ENCODE results near the gene GPR15LG.

Gene GPR15LG

GRCh38 chr10:84194424-84195043, 20.9 kb downstream of the GPR15LG start, which contains the start of gene CDHR1:
CDHR1 (plus strand) TSS chr10:84194537; CDS start chr10:84194761, 224 bp downstream.
- no peak for DNase-seq

- no peak for DNase-seq
These were observed 21.6 kb downstream of the GPR15LG start for GRCh38 chr10:84195044-84195830.

DNA sequence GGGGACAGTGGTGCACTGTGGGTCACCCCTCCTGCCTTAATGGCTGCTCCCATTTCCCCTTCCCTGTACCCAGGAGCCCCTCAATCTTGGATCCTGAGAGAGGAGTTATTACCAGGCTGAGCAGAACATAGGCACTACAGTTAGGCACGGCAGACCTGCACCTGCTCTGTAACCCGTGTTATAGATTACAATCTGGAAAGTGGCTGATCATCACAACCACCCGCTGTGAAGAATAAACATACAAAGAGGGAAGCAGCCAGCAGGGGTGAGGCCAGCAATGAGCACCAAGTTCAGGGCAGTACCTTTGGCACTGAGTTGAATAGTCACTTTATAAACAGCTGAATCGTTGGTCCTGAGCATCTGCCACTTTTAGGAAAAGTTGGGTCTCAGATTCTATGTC, 22.5 kb downstream of the GPR15LG start:
- no peak for DNase-seq

DNA sequence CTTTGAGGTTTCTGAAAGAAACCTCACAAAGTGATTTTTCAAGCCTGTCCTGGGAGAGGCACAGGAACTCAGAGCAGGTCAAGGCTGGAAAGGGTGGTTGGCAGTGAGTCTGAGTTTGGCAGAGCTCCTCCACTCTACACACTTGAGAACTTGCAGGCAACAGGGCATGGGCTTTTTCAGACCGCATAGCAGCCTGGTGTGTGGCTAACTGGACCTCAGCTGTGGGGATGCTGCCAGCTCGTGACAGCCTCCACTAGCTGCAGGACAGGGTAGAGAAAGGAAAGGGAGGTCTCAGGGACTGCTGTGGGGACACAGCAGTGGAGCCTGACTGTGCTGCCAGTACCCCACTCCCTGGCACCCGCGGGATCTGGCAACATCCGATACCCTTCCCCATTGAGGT, 23.3 kb downstream of the GPR15LG start:
- no peak for DNase-seq

GRCh38 chr10:84197643-84198042, 24.0 kb downstream of the GPR15LG start:
- DNase-seq = no peak

DNA sequence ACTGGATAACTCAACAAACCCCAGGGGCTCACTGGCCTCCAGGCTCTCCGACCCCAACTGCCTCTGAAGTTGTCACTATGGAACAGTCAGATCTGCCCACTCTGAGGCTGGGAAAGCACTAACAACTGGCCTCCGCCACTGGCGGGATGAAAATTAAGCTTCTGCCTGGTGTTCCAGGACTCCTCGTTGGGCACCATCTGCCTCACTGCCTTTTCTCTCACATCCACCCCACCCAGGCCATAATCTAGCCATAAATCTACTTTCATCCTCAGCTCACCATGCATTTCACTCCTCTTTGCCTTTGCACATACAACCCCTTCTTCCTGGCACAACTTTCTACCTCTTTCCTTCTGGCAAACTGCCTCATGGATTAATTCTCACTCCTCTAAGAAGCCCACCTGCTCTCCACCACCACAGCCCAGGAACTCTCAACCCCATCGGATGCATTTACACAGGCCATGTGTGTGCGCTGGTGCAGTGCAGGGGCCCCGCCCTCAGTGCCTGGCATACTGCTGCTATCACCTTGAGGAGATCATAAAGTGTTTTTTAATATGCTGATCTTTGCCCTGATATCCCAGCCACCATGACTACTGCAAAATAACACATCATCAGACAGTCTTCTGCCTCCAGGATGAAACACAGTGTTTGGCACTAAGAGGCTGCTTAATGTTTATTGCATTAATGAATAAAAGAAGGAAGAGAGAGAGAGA, 24.8 kb downstream of the GPR15LG start:
- no peak for DNase-seq

DNA sequence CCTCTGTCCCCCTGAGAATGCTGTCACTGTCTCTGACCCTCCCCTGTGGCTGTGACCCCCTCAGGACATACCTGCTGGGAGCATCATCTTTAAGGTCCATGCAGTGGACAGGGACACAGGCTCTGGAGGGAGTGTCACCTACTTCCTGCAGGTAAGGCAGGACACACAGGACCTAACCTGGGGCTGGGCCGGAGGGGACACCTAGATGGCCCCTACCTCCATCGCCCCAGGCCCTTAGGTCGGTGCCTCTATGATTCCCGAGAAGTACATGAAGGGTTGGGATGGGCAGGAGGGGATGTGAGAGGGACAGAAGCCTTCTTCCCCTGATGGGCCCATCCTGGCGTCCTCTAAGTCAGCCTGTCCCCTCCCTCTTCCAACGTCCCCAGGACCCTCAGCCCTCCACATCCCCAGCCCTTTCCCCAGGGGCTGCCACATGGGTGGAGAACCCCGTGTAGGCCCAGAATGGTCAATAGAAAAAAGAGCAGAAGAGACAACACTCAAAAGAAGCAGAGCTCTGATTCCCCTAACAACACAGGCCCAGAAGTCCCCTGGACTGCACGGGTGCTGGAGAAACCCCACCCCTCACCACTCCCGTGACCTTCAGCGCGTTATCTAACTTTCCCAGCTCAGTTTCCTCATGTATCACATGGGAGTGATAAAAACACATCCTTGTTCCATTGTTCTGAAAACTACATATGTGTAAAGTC, 27.1 kb downstream of the GPR15LG start:
- no peak for DNase-seq

DNA sequence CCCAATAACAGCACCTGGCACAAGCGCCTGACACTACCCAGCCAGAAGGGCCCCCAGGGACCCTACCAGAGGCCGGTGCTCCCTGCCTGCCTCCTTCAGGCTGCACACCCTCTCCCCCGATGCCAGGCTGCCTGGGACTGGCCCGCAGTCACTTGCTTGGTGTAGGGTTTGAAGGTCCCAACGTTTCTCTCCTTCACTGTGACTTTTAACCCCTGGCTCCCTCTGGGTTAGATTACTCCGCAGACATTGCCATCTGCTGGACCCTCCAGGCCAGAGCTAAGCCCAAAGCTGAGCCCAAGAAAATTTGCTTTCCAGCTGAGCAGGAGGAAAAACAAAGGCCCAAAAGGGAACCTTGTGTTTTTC, 27.6 kb downstream of the GPR15LG start:
- no peak for DNase-seq

GRCh38 chr10:84201682-84202081, 28.1 kb downstream of the GPR15LG start:
- DNase-seq = no peak

DNA sequence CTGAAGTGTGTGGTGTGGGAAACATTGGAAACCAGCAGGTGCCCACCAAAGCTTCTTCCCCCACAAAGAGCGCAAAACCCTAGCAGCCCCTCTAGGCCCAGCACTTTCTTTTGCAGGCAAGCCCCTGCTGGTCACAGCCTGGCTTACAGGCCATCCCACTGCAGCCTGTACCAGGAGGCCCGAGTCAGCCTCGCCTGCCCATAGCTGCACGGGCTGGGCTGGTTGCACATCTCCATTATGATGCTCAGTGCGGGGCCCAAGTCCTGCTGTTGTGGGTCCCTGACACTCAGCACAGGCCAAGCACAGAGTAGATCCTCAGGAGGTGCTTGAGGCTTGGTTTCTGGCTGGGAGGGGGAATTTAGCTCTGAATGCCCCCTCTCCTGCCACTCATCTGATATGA, 28.7 kb downstream of the GPR15LG start:
- DNase-seq = no peak

DNA sequence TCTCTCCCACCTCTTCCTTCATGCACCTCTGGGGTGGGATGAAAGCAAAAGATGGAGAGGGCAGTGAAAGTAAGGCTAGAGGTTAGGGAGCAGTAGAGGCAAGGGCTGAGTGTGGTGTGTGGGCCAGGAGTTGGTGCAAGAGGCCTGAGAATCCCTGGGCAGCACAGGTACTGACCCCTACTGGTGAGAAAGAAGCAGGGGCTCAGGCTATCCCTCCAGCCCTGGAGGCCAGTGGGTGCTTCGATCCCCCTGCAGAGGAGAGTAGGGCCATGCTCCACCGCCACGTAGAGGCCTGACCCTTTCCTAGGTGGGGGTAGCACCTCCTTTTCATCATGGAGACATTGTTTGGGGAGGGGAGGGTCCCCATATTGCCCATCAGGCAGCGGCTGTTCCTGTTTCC, 30.5 kb downstream of the GPR15LG start:
- no peak for DNase-seq

- no peak for DNase-seq
These were observed 31.0 kb downstream of the GPR15LG start for GRCh38 chr10:84204610-84205009.

DNA sequence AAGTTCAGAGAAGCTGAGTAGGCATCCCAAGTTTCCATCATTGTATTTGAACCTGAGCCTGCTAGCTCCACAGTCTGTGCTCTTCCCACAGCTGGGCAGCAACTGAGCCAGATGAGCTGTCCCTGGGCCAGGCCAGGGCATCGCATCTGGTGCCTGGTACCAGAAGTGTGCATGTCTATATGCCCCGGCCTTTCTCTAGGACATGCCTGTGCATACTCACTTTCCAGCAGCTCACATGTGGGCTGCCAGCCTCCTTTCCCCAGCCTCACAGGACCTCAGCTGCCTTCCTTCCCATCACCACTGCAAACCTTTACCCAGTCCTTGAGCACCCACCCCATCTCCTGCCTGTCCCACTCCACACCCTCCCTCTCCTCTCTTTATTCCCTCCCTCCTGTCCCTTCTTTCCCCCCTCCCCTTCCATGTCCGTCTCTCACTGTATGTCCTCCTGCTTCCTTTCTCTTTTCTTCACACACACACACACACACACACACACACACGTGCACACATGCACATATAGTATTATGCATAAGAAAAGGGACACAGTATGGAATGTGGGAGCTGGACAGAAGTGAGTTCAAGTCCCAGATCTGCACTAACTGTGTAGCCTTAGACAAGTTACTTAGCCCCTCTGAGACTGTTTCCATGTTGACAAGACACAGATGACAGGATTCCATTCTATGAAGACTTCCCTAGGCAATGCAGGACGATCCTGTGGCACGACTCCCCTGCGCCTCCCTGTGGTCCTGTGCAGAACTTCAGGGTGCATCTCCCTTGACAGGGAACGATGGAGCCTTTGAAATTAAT, 31.6 kb downstream of the GPR15LG start:
- peak; percentile 47 to 55 for DNase-seq

GRCh38 chr10:84205853-84206525, 32.4 kb downstream of the GPR15LG start:
- no peak for DNase-seq

- no peak for DNase-seq
These were observed 34.4 kb downstream of the GPR15LG start for GRCh38 chr10:84208023-84208422.

DNA sequence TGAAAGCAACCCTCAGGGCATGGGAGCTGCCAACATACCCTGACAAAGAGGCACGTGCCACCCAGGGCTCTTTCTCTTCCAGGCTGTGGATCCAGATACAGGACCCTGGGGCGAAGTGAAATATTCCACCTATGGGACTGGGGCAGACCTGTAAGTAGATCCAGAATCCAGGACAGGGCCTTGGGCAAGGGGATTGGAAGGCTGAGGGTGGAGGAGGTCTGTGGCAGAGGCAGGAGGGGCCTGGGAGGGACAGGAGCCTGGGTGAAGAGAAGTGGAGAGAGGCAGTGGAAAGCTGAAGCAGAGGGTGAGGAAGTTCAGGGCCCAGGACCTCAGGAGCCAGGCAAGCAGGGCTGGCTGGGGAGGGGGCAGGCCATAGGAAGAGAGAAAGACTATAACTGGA, 38.0 kb downstream of the GPR15LG start:
- DNase-seq = no peak

DNA sequence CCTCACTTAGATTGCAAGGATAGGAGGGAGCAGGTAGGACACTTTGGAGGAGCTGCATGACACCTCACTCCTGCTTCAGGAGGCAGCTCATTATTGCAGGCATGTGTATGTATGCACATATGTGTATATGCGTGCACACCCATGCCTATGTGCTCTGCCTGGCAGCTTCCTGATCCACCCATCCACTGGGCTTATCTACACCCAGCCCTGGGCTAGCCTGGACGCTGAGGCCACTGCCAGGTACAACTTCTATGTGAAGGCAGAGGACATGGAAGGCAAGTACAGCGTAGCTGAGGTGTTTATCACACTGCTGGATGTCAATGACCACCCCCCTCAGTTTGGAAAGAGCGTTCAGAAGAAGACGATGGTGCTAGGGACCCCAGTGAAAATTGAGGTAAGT, 38.4 kb downstream of the GPR15LG start:
- DNase-seq = no peak

DNA sequence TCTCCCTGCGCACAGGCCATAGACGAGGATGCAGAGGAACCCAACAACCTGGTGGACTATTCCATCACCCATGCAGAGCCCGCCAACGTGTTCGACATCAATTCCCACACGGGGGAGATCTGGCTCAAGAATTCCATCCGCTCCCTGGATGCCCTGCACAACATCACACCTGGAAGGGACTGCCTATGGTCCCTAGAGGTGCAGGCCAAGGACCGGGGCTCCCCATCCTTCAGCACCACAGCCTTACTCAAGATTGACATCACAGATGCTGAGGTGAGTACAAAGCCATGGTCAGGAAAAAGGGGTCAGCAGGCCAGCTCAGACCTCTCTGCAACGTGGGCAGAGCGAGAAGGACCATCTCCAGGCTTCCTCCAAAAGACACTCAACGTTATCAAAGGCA, 39.5 kb downstream of the GPR15LG start:
- no peak for DNase-seq

DNA sequence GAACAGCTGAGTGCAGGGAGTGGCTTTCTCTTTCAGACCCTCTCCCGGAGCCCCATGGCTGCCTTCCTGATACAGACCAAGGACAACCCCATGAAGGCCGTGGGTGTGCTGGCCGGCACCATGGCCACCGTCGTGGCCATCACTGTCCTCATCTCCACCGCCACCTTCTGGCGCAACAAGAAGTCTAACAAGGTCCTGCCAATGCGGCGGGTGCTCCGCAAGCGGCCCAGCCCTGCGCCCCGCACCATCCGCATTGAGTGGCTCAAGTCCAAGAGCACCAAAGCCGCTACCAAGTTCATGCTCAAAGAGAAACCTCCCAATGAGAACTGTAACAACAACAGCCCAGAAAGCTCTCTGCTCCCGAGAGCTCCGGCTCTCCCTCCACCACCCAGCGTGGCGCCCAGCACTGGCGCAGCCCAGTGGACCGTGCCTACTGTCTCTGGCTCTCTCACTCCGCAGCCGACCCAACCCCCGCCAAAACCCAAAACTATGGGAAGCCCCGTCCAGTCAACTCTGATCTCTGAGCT, 40.5 kb downstream of the GPR15LG start:
- DNase-seq = no peak

- no peak for DNase-seq
These were observed 41.1 kb downstream of the GPR15LG start for GRCh38 chr10:84214612-84215235.

- DNase-seq = no peak
These were observed 43.2 kb downstream of the GPR15LG start for GRCh38 chr10:84216834-84217233.

Data from activated CD4-positive, alpha-beta T cell treated with anti-CD3 and anti-CD28 coated beads, Interleukin-2, amount 50 U/mL, for 4 hours (primary cell).